Karpas-422 (cell line): ENCODE data around the gene GLT6D1. TPM values are rescaled to one million over a fixed set of nuclear protein-coding genes. Genes with fewer than 3 reads are reported as not detected.

Source experiments
- DNase-seq: peaks from one replicate; pipeline ENCODE4 v3.0.0-alpha.2; 2015
- H2AFZ ChIP-seq: fragments of 200-600 bp; sonication (generic); 2 replicates; pipeline ENCODE4 v1.6.1; 2014; ENCODE audit warnings: antibody characterized with exemption, low read length, mixed read lengths
- H3K27ac ChIP-seq: fragments of 200-600 bp; sonication (generic); 2 replicates; pipeline ENCODE4 v1.5.1; 2014; ENCODE audit warnings: mild to moderate bottlenecking, low read length, moderate library complexity
- H3K27me3 ChIP-seq: fragments of 200-600 bp; sonication (generic); 2 replicates; pipeline ENCODE4 v1.6.1; 2014; ENCODE audit warnings: low read length, mixed read lengths
- H3K36me3 ChIP-seq: fragments of 200-600 bp; sonication (generic); 2 replicates; pipeline ENCODE4 v1.6.1; 2014; ENCODE audit warnings: low read length, mixed read lengths; ENCODE audit not compliant: insufficient read depth
- H3K4me1 ChIP-seq: fragments of 200-600 bp; sonication (generic); 2 replicates; pipeline ENCODE4 v1.6.1; 2014; ENCODE audit warnings: mild to moderate bottlenecking, low read length, mixed read lengths
- H3K4me2 ChIP-seq: fragments of 200-600 bp; sonication (generic); 2 replicates; pipeline ENCODE4 v1.6.1; 2014; ENCODE audit warnings: low read length, low read depth, mild to moderate bottlenecking; ENCODE audit not compliant: poor library complexity, severe bottlenecking
- H3K4me3 ChIP-seq: fragments of 200-600 bp; sonication (generic); 2 replicates; pipeline ENCODE4 v1.5.1; 2014; ENCODE audit warnings: mild to moderate bottlenecking, antibody characterized with exemption, low read length, mixed read lengths
- H3K79me2 ChIP-seq: fragments of 200-600 bp; sonication (generic); 2 replicates; pipeline ENCODE4 v1.6.1; 2014; ENCODE audit warnings: mild to moderate bottlenecking, low read length, mixed read lengths
- H3K9ac ChIP-seq: fragments of 200-600 bp; sonication (generic); 2 replicates; pipeline ENCODE4 v1.6.0; 2014; ENCODE audit warnings: low read length
- H3K9me2 ChIP-seq: fragments of 200-600 bp; sonication (generic), shearing (Covaris generic); replicated peaks from 2 replicates; pipeline ENCODE4 v1.6.0; 2014; ENCODE audit warnings: mild to moderate bottlenecking, low read length, moderate library complexity; ENCODE audit not compliant: insufficient read depth
- H3K9me3 ChIP-seq: fragments of 300-700, 200-600 bp; sonication (generic); 2 replicates; pipeline ENCODE4 v1.6.1; 2014; ENCODE audit warnings: low read length, mixed read lengths
- H4K20me1 ChIP-seq: fragments of 200-600 bp; sonication (generic); 2 replicates; pipeline ENCODE4 v1.6.1; 2014; ENCODE audit warnings: mild to moderate bottlenecking, antibody characterized with exemption, low read length, low read depth; ENCODE audit not compliant: insufficient read depth
- total RNA-seq: library from RNA; depleted of rRNA; stranded (reverse); fragments of >200 nt; shearing (Covaris generic); gene quantifications from 2 replicates; pipeline ENCODE4 v1.2.3, GENCODE V29; 2014; ENCODE audit warnings: low replicate concordance; rRNA removed

GLT6D1 gene, protein sequence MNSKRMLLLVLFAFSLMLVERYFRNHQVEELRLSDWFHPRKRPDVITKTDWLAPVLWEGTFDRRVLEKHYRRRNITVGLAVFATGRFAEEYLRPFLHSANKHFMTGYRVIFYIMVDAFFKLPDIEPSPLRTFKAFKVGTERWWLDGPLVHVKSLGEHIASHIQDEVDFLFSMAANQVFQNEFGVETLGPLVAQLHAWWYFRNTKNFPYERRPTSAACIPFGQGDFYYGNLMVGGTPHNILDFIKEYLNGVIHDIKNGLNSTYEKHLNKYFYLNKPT
- not detected in 2 replicates for total RNA-seq

DNA sequence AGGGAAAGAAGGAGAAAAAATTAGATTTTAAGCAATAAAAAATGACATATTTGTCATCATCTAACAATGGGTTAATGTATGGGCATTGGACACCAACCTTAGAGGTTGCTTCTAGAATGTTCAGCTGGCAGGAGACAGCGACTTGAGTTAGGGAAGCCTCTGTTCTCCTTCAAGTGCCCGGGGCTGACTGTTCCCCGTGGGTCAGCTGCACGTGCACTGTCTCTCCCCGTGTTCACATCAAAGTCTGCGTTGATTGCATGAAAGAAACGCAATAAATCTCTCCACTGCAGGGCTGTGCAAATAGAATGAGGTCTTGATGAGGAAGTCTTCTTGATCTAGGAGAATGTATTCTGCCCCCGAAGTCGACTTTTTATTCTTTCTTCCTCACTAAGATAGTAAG is at the start of gene GLT6D1:
TSS of gene GLT6D1 (minus strand) at position 345 of the 400 bp plus-strand sequence. CDS start 353 bp downstream, outside the sequence.
- DNase-seq, result no peak
- H3K27ac ChIP-seq, result no peak within 1 kb of the TSS
- no peaks in the 10 kb centered on the region for H3K9me2 ChIP-seq
- no peak within 1 kb of the TSS for H3K9ac ChIP-seq
- H4K20me1 ChIP-seq, result no peaks in the 10 kb centered on the region
- H3K9me3 ChIP-seq, result no peaks in the 10 kb centered on the region
- H2AFZ ChIP-seq, result no peak within 1 kb of the TSS
- no peak within 1 kb of the TSS for H3K4me2 ChIP-seq
- no peaks in the 10 kb centered on the region for H3K36me3 ChIP-seq
- no peak within 1 kb of the TSS for H3K4me3 ChIP-seq
- no peaks in the 10 kb centered on the region; the same call in 1 of the 2 replicates for H3K27me3 ChIP-seq
- H3K4me1 ChIP-seq, result no peaks in the 10 kb centered on the region
- no peaks in the 10 kb centered on the region for H3K79me2 ChIP-seq

DNA sequence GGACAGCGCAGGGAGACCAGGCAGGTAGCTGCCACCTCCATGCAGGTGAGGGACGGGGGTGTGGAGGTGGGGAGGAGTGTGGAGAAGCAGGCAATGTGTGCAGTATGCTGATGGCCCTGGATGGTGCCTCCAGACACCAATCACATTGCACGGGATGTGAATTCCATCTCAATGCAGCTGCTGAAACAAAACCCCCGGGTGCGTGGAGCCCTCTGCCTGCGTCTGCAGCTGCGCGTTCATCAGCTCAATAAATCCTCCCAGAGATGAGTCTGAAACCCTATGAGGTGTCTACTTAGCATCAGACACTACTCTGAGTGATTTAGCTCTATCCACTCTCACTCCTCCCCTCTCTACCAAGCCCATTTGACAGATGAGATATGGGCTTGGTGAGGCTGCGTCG is 49.7 kb upstream of the GLT6D1 start:
- H3K4me2 ChIP-seq, result no peak overlapping the region
- 0 out of 2 replicates have a peak, but pooled peaks cover 5% of the 10 kb centered on the region for H4K20me1 ChIP-seq
- no peak overlapping the region for H2AFZ ChIP-seq
- H3K9me2 ChIP-seq, result no peaks in the 10 kb centered on the region
- no peak overlapping the region for H3K4me3 ChIP-seq
- H3K79me2 ChIP-seq, result no peaks in the 10 kb centered on the region
- no peaks in the 10 kb centered on the region for H3K36me3 ChIP-seq
- no peak overlapping the region for H3K9ac ChIP-seq
- H3K27ac ChIP-seq, result no peak overlapping the region
- DNase-seq, result no peak
- H3K9me3 ChIP-seq, result no peaks in the 10 kb centered on the region
- H3K27me3 ChIP-seq, result no peaks in the 10 kb centered on the region
- H3K4me1 ChIP-seq, result no peaks in the 10 kb centered on the region

DNA sequence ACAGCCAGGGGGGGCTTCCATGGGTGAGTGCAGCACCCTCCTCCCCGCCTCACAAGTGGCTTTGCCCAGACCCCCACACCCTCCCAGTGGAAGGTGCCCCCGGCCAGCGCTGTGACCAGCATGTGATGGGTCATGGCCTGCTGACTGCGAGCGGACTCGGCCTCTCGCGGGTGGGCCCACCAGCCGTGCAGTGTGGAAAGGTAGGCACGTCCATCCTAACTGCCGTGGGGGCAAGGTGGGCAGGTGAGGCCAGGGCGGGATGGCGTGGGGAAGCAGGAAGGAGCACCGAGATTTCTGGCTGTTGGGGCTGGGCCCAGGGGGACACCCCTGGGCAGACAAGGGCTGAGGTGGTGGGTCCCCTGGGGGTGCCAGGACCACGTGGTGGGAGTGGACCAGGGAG is 47.9 kb upstream of the GLT6D1 start:
- no peaks in the 10 kb centered on the region for H3K4me1 ChIP-seq

DNA sequence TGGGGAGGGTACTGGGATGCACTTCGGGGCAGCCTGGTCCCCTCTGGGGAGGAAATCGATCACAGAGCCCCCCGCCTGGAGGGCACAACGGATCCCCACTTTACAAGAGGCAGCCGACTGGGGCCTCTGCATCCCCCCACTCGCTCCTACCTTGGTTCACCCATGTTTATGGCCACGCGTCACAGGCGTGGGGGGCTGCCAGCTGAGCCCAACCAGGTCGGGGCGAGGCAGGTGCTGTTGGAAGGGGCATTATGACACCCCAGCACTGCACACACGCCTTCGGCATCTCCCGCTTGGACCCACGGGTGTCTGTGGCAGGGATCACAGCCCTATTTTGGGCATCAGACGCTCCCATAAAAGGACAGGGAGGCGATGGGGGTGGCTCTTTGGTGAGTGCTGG is 45.4 kb upstream of the GLT6D1 start:
- Histone ChIP-seq H4K20me1 (0 out of 2 replicates have a peak, but pooled peaks cover 5% of the 10 kb centered on the region), H3K27ac (no peak overlapping the region), H3K4me1 (no peaks in the 10 kb centered on the region), H3K79me2 (no peaks in the 10 kb centered on the region), H3K9ac (no peak overlapping the region), H3K36me3 (no peaks in the 10 kb centered on the region), H3K9me2 (no peaks in the 10 kb centered on the region), H3K4me2 (no peak overlapping the region), H3K4me3 (no peak overlapping the region), H3K27me3 (no peaks in the 10 kb centered on the region), H2AFZ (no peak overlapping the region), H3K9me3 (no peaks in the 10 kb centered on the region)
- no peak for DNase-seq

More for the DNA sequence above, 47.9 kb upstream of the GLT6D1 start:
- Histone ChIP-seq H3K9me2 (no peaks in the 10 kb centered on the region), H3K79me2 (no peaks in the 10 kb centered on the region), H3K36me3 (no peaks in the 10 kb centered on the region), H3K4me2 (no peak overlapping the region), H3K27ac (no peak overlapping the region), H4K20me1 (0 out of 2 replicates have a peak, but pooled peaks cover 5% of the 10 kb centered on the region), H3K27me3 (no peaks in the 10 kb centered on the region), H3K9me3 (no peaks in the 10 kb centered on the region), H2AFZ (no peak overlapping the region), H3K9ac (no peak overlapping the region), H3K4me3 (no peak overlapping the region)
- DNase-seq, result no peak

DNA sequence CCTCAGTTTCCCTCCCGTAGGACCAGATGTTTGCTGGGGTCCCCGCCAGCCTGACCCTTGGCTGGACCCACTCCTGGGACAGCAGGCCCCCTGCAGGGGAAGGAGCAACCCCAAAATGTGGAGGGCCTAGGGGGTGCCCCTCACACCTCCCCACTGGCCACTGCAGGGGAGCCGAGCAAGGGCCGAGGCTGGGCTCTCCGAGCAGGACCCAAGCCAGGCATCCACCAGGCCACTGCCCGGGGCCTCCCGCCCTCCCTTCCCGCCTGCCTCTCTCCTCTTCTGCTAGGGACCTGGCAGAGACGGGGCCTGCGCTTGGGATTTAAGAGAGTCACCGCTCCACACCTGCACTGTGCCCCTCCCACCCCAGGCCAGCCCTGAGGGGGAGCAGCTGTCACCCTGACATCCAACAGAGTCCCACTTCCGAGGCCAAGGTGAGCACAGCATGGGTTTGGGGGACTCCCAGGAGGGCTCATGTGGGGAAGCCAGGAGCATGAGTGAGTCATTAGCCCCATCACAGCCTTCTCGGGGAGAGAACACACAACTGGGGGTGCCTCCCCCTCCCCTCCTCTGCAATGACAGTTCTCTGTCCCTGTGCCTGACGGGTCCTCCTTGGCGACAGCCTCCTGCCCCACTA is 44.2 kb upstream of the GLT6D1 start:
- Histone ChIP-seq H3K4me3 (no peak overlapping the region), H3K9me2 (no peaks in the 10 kb centered on the region), H3K9me3 (no peaks in the 10 kb centered on the region), H3K27me3 (no peaks in the 10 kb centered on the region), H3K4me2 (no peak overlapping the region), H3K36me3 (no peaks in the 10 kb centered on the region), H3K9ac (no peak overlapping the region), H3K4me1 (no peaks in the 10 kb centered on the region), H2AFZ (no peak overlapping the region), H4K20me1 (0 out of 2 replicates have a peak, but pooled peaks cover 5% of the 10 kb centered on the region), H3K79me2 (no peaks in the 10 kb centered on the region), H3K27ac (no peak overlapping the region)
- DNase-seq, result no peak

DNA sequence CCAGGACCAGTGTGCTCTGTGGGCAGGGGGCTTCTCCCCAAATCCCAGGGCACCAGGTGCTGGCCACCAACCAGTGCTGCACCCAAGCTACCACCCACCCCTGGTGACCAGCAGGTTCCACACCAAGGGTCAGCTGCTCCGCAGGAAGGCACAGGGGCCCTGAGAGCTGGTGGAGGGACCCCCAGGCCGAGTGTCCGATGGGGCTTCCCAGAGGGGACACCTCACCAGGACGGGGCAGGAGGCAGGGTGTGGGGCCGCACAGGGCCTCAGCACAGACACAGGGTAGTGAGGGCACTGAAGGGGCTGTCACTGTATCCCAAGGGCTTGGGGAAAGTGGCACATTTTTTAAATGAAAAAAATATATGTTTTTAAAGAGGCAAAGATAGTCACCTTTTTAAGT is 41.8 kb upstream of the GLT6D1 start:
- Histone ChIP-seq H2AFZ (no peak overlapping the region), H3K4me3 (no peak overlapping the region), H3K27ac (no peak overlapping the region), H3K4me1 (no peaks in the 10 kb centered on the region), H3K9me3 (no peaks in the 10 kb centered on the region), H3K9me2 (no peaks in the 10 kb centered on the region), H3K9ac (no peak overlapping the region), H3K4me2 (no peak overlapping the region), H4K20me1 (0 out of 2 replicates have a peak, but pooled peaks cover 2% of the 10 kb centered on the region), H3K36me3 (no peaks in the 10 kb centered on the region), H3K79me2 (no peaks in the 10 kb centered on the region), H3K27me3 (no peaks in the 10 kb centered on the region)
- DNase-seq, result no peak

DNA sequence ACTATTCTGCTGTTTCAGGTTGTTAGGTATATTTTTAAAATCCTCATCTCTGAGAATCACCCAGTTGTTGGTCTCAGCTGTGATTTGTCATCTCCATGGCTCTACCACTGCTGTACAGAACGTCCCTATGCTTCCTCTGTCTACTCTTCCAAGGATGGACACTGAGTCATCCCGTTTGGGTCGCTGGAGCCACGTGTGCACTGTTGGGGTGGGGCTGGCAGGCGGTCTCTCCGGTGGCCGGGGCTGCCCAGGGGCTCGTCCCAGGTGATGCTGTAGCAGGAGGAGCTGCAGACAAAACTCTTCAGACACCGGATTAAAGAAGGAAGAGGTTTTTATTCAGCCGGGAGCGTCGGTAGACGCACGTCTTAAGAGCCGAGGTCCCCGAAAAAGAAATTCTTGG is 40.7 kb upstream of the GLT6D1 start:
- DNase-seq, result no peak
- no peak overlapping the region for H3K27ac ChIP-seq
- H3K27me3 ChIP-seq, result no peaks in the 10 kb centered on the region
- H4K20me1 ChIP-seq, result no peaks in the 10 kb centered on the region
- no peak overlapping the region for H2AFZ ChIP-seq
- H3K4me3 ChIP-seq, result no peak overlapping the region
- no peak overlapping the region for H3K9ac ChIP-seq
- H3K4me1 ChIP-seq, result no peaks in the 10 kb centered on the region
- H3K79me2 ChIP-seq, result no peaks in the 10 kb centered on the region
- H3K4me2 ChIP-seq, result no peak overlapping the region
- no peaks in the 10 kb centered on the region for H3K36me3 ChIP-seq
- no peaks in the 10 kb centered on the region for H3K9me2 ChIP-seq
- H3K9me3 ChIP-seq, result no peaks in the 10 kb centered on the region

DNA sequence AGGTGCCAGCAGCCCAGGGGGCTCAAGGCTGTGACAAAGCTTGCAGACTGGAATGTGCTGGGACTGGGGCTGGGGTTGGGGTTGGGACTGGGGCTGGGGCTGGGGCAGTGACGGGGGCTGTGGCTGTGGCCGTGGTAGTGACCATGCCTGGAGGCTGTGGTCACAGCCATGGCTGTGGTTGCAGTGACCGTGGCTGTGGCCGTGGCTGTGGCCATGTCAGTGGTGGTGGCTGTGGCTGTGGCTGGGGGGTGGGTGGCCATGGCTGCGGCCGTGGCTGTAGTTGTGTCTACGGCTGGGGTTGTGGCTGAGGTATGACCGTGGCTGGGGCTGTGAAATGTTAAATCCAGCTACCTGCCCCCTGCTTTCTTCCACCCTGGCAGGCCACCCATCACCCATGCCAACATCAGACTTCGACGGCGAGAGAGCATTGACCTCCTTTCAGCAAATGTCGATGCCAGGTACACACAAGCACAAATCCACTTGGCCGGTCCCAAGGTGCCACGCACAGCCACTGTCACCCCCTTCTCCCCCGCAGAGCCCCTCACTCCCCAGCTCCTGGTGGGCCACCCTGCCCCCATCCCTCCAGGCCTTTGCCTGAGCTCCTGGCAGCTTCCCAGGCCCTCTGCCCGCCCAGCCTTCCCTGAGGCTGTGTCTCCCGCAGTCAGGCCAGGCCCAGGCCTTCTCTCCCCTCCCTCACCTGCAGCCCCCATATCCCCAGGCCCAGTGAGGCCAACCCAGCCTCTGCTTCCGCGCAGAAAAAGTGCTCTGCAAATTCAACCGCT is 39.1 kb upstream of the GLT6D1 start:
- H3K9me3 ChIP-seq, result no peaks in the 10 kb centered on the region
- no peaks in the 10 kb centered on the region for H3K27me3 ChIP-seq
- no peak overlapping the region for H3K27ac ChIP-seq
- no peak overlapping the region for H3K9ac ChIP-seq
- no peaks in the 10 kb centered on the region for H3K9me2 ChIP-seq
- DNase-seq, result no peak
- H2AFZ ChIP-seq, result no peak overlapping the region
- no peak overlapping the region for H3K4me3 ChIP-seq
- no peaks in the 10 kb centered on the region for H3K79me2 ChIP-seq
- no peaks in the 10 kb centered on the region for H4K20me1 ChIP-seq
- H3K4me2 ChIP-seq, result no peak overlapping the region
- no peaks in the 10 kb centered on the region for H3K36me3 ChIP-seq
- H3K4me1 ChIP-seq, result no peaks in the 10 kb centered on the region
